ENCODE results near the gene DLAT.

Gene DLAT

GRCh38 chr11:112082729-112083128 lies 57.5 kb downstream of the DLAT start:
- ChIA-PET CTCF (interaction anchor here (0.6 kb wide), 1 partner anchor 156 kb away, joined by 3 read pairs; no protein-coding TSS in a partner anchor), POLR2A (interaction anchor here (0.6 kb wide), 1 partner anchor 16 kb away, joined by 5 read pairs; no protein-coding TSS in a partner anchor)
- H3K9me3 ChIP-seq (ENCODE audit: control insufficient read depth, insufficient read depth, low read depth, low read length): no peaks in the 10 kb centered on the region
- H3K36me3 ChIP-seq (ENCODE audit: control insufficient read depth in 2 of 2, insufficient read depth in 1 of 2, low read length in 2 of 2): peaks cover 13 to 81% of the 10 kb centered on the region in 2 experiments
- TF ChIP-seq PRDM1 (tag by site-specific recombination; IDR thresholded peaks at IDR 0.05): peak; percentile 90
- no peak for TF ChIP-seq ZBTB17 (tag by site-specific recombination; IDR thresholded peaks at IDR 0.05)
- H3K27ac ChIP-seq (ENCODE audit: extremely low read depth, low read depth, low read length): no peak overlapping the region
- no peak overlapping the region for H3K4me3 ChIP-seq (ENCODE audit: low read depth, low read length)
- no peaks in the 10 kb centered on the region for H3K4me1 ChIP-seq (ENCODE audit: control insufficient read depth, insufficient read depth, low read length)

GRCh38 chr11:112085822-112086421 lies 60.7 kb downstream of the DLAT start:
- POLR2A ChIA-PET: interaction anchor here (0.5 to 1.7 kb wide), 6 partner anchors 9 to 1839 kb away, joined by 3 to 8 read pairs (median 5); partner anchors contain the start of genes NKAPD1 and PIH1D2
- peaks cover 13 to 82% of the 10 kb centered on the region in 2 experiments for H3K36me3 ChIP-seq (ENCODE audit: control insufficient read depth in 2 of 2, insufficient read depth in 1 of 2, low read length in 2 of 2)

More at GRCh38 chr11:112085822-112086421, 60.7 kb downstream of the DLAT start:
- TF ChIP-seq ZNF341 (tag by site-specific recombination; IDR thresholded peaks at IDR 0.05; ENCODE audit: low read depth): 0 out of 2 replicates have a peak, but pooled peaks have one; percentile 11
- TF ChIP-seq REST (tag by site-specific recombination; IDR thresholded peaks at IDR 0.05): no peak
- TF ChIP-seq ZBTB10 (tag by site-specific recombination; IDR thresholded peaks at IDR 0.05): no peak
- no peak for TF ChIP-seq SP3 (tag by site-specific recombination; IDR thresholded peaks at IDR 0.05)
- no peak for TF ChIP-seq ZNF155 (tag by site-specific recombination; IDR thresholded peaks at IDR 0.05)
- TF ChIP-seq ZFP37 (tag by site-specific recombination; IDR thresholded peaks at IDR 0.05): 0 out of 2 replicates have a peak, but pooled peaks have one; percentile 23
- Histone ChIP-seq H3K27ac (ENCODE audit: extremely low read depth, low read depth, low read length) (peak overlapping the region; percentile 18; the same call in 1 of the 2 replicates), H3K9me3 (ENCODE audit: control insufficient read depth, insufficient read depth, low read depth, low read length) (no peaks in the 10 kb centered on the region), H3K4me1 (ENCODE audit: control insufficient read depth, insufficient read depth, low read length) (no peaks in the 10 kb centered on the region), H3K4me3 (ENCODE audit: low read depth, low read length) (peak overlapping the region; percentile 95)
- CTCF ChIA-PET: interaction anchor here (0.6 to 1.4 kb wide), 3 partner anchors 26 to 875 kb away, joined by 3 to 5 read pairs (median 5); partner anchors contain the start of gene NCAM1

Data from HEK293 (cell line).